Measurements from ENCODE around the gene FFAR1. TPM values are rescaled to one million over a fixed set of nuclear protein-coding genes. Genes with fewer than 3 reads are reported as not detected.

Gene FFAR1
- total RNA-seq, 2 experiments from 2014 or later = not detected

- no peak for DNase-seq
- no peaks in the 10 kb centered on the region for H3K36me3 Mint-ChIP-seq (ENCODE audit: low read depth)
- peaks cover 1% of the 10 kb centered on the region for H3K4me1 Mint-ChIP-seq
- ChIA-PET POLR2A (no interaction called here), CTCF (no interaction called here)
- H3K27ac Mint-ChIP-seq = no peak overlapping the region
- H3K9me3 Mint-ChIP-seq = peaks cover 4% of the 10 kb centered on the region
- no peak overlapping the region for H3K4me3 Mint-ChIP-seq
- peaks cover 36% of the 10 kb centered on the region for H3K27me3 Mint-ChIP-seq
These were observed 32.9 kb downstream of the FFAR1 start for GRCh38 chr19:35380450-35381124.

- Mint-ChIP-seq H3K27ac (no peak overlapping the region), H3K36me3 (ENCODE audit: low read depth) (peaks cover under 1% of the 10 kb centered on the region), H3K4me3 (no peak overlapping the region), H3K9me3 (peaks cover 4% of the 10 kb centered on the region), H3K4me1 (peaks cover 1% of the 10 kb centered on the region), H3K27me3 (peaks cover 31% of the 10 kb centered on the region)
- DNase-seq = no peak
- CTCF ChIA-PET = no interaction called here
- POLR2A ChIA-PET = no interaction called here
These were observed 33.6 kb downstream of the FFAR1 start for GRCh38 chr19:35381318-35381717.

- Mint-ChIP-seq H3K9me3 (peaks cover 7% of the 10 kb centered on the region), H3K4me3 (no peak overlapping the region), H3K27me3 (peaks cover 31% of the 10 kb centered on the region), H3K36me3 (ENCODE audit: low read depth) (peaks cover 3% of the 10 kb centered on the region), H3K27ac (no peak overlapping the region), H3K4me1 (peaks cover 1% of the 10 kb centered on the region)
- no peak for DNase-seq
- ChIA-PET CTCF (no interaction called here), POLR2A (no interaction called here)
These were observed 34.2 kb downstream of the FFAR1 start for GRCh38 chr19:35381926-35382325.

GRCh38 chr19:35383536-35383935, 35.8 kb downstream of the FFAR1 start:
- H3K27ac Mint-ChIP-seq = no peak overlapping the region
- CTCF ChIA-PET = interaction anchor here (0.6 kb wide), 1 partner anchor 566 kb away, joined by 3 read pairs; no protein-coding TSS in a partner anchor
- peaks cover 7% of the 10 kb centered on the region for H3K9me3 Mint-ChIP-seq
- peaks cover 1% of the 10 kb centered on the region for H3K4me1 Mint-ChIP-seq
- H3K27me3 Mint-ChIP-seq = peaks cover 27% of the 10 kb centered on the region
- H3K36me3 Mint-ChIP-seq (ENCODE audit: low read depth) = peaks cover 3% of the 10 kb centered on the region
- POLR2A ChIA-PET = no interaction called here
- DNase-seq = no peak
- H3K4me3 Mint-ChIP-seq = no peak overlapping the region

- peaks cover 7% of the 10 kb centered on the region for H3K9me3 Mint-ChIP-seq
- ChIA-PET POLR2A (no interaction called here), CTCF (interaction anchor here (1.1 to 1.3 kb wide), 2 partner anchors 10 to 14 kb away, joined by 3 to 4 read pairs; no protein-coding TSS in a partner anchor)
- H3K4me1 Mint-ChIP-seq = no peaks in the 10 kb centered on the region
- peaks cover 10% of the 10 kb centered on the region for H3K27me3 Mint-ChIP-seq
- H3K36me3 Mint-ChIP-seq (ENCODE audit: low read depth) = peaks cover 3% of the 10 kb centered on the region
- no peak overlapping the region for H3K4me3 Mint-ChIP-seq
- H3K27ac Mint-ChIP-seq = no peak overlapping the region
- no peak for DNase-seq
These were observed 40.8 kb downstream of the FFAR1 start for GRCh38 chr19:35388277-35389054.

- Mint-ChIP-seq H3K4me1 (no peaks in the 10 kb centered on the region), H3K27ac (no peak overlapping the region), H3K9me3 (peaks cover 3% of the 10 kb centered on the region), H3K27me3 (peaks cover 9% of the 10 kb centered on the region), H3K4me3 (no peak overlapping the region), H3K36me3 (ENCODE audit: low read depth) (peaks cover 3% of the 10 kb centered on the region)
- ChIA-PET CTCF (interaction anchor here (0.6 kb wide), 1 partner anchor 9 kb away, joined by 3 read pairs; no protein-coding TSS in a partner anchor), POLR2A (no interaction called here)
- no peak for DNase-seq
These were observed 41.6 kb downstream of the FFAR1 start for GRCh38 chr19:35389192-35389861.

- ChIA-PET CTCF (no interaction called here), POLR2A (no interaction called here)
- no peak overlapping the region for H3K4me3 Mint-ChIP-seq
- H3K36me3 Mint-ChIP-seq (ENCODE audit: low read depth) = no peaks in the 10 kb centered on the region
- H3K9me3 Mint-ChIP-seq = no peaks in the 10 kb centered on the region
- H3K27me3 Mint-ChIP-seq = peaks cover 9% of the 10 kb centered on the region
- no peak overlapping the region for H3K27ac Mint-ChIP-seq
- no peak for DNase-seq
- H3K4me1 Mint-ChIP-seq = no peaks in the 10 kb centered on the region
These were observed 45.3 kb downstream of the FFAR1 start for GRCh38 chr19:35392742-35393715.

GRCh38 chr19:35395382-35396199, 47.9 kb downstream of the FFAR1 start:
- no peak for DNase-seq
- H3K4me3 Mint-ChIP-seq = no peak overlapping the region
- H3K36me3 Mint-ChIP-seq (ENCODE audit: low read depth) = no peaks in the 10 kb centered on the region
- no peak overlapping the region for H3K27ac Mint-ChIP-seq
- H3K9me3 Mint-ChIP-seq = no peaks in the 10 kb centered on the region
- peaks cover 4% of the 10 kb centered on the region for H3K27me3 Mint-ChIP-seq
- ChIA-PET POLR2A (no interaction called here), CTCF (no interaction called here)
- no peaks in the 10 kb centered on the region for H3K4me1 Mint-ChIP-seq

- Mint-ChIP-seq H3K36me3 (ENCODE audit: low read depth) (no peaks in the 10 kb centered on the region), H3K27me3 (peaks cover 6% of the 10 kb centered on the region), H3K4me1 (no peaks in the 10 kb centered on the region), H3K9me3 (no peaks in the 10 kb centered on the region), H3K4me3 (no peak overlapping the region), H3K27ac (no peak overlapping the region)
- ChIA-PET POLR2A (no interaction called here), CTCF (no interaction called here)
- no peak for DNase-seq
These were observed 48.7 kb downstream of the FFAR1 start for GRCh38 chr19:35396240-35396885.

- H3K27ac Mint-ChIP-seq = no peak overlapping the region
- no peaks in the 10 kb centered on the region for H3K9me3 Mint-ChIP-seq
- peaks cover under 1% of the 10 kb centered on the region for H3K4me1 Mint-ChIP-seq
- no peaks in the 10 kb centered on the region for H3K36me3 Mint-ChIP-seq (ENCODE audit: low read depth)
- H3K27me3 Mint-ChIP-seq = peaks cover 6% of the 10 kb centered on the region
- no peak overlapping the region for H3K4me3 Mint-ChIP-seq
- no peak for DNase-seq
- ChIA-PET POLR2A (no interaction called here), CTCF (no interaction called here)
These were observed 49.4 kb downstream of the FFAR1 start for GRCh38 chr19:35397064-35397463.

Measured in activated CD4-positive, alpha-beta memory T cell treated with anti-CD3 and anti-CD28 coated beads, Interleukin-2, amount 10 ng/mL, durations not matched to agents 7 days and 5 days (primary cell).